HepG2 (cell line): ENCODE measurements around the gene COMP. TPM values are rescaled to one million over a fixed set of nuclear protein-coding genes. Genes with fewer than 3 reads are reported as not detected.
A peak's percentile ranks its signal among the peaks of the same experiment; 100 is the strongest.

Experiments used
- ATAC-seq: fragments of 200-7000 bp; cut with Tn5 transposase; 3 replicates; pipeline ENCODE4 v1.9.1; 2020; ENCODE audit warnings: mild to moderate bottlenecking, moderate library complexity
- BruUV-seq: library from RNA; stranded (reverse); fragments of 400-500 nt; replicated peaks from 2 replicates; lab custom pipeline; 2021; lab: Mats Ljungman, UMichigan
- CTCF ChIA-PET: fragments of 300-600 bp; formaldehyde crosslinking; extraction: SDS; loops from one replicate; lab custom pipeline; 2021; ENCODE audit warnings: low total read pairs, inconsistent platforms, low intra/inter-chr PET ratio; lab: Yijun Ruan, JAX
- POLR2A ChIA-PET: fragments of 350-600 bp; sonication (Branson Sonifier 250); formaldehyde crosslinking; loops from one replicate; lab custom pipeline; 2020; ENCODE audit warnings: antibody characterized with exemption, inconsistent platforms; lab: Yijun Ruan, JAX
- DNase-seq: peaks from one replicate; pipeline ENCODE4 v3.0.0-alpha.2; 2015; ENCODE audit warnings: low spot score
- FAIRE-seq: peaks from 3 replicates; lab custom pipeline; 2011; peaks lifted over from hg19 to GRCh38; lab: Jason Lieb, UNC
- H2AFZ ChIP-seq: one replicate; pipeline ENCODE4 v1.6.1; 2011; ENCODE audit warnings: low read length, inconsistent platforms
- H3K27ac ChIP-seq: fragments of 300-600 bp; 3 replicates; pipeline ENCODE4 v1.8.0; 2011; ENCODE audit warnings: mixed run types, mild to moderate bottlenecking, mixed read lengths, low read length, inconsistent platforms; ENCODE audit not compliant: insufficient read depth; ENCODE audit errors: extremely low read length
- H3K27me3 ChIP-seq, 2 experiments: fragments of 200-600 bp in 1 of 2; 2 replicates in 1 of 2; 3 replicates in 1 of 2; pipeline versions ENCODE4 v1.6.0 to v1.8.0; 2011; ENCODE audit warnings: low read length in 2 of 2, mild to moderate bottlenecking in 2 of 2, moderate library complexity in 2 of 2, inconsistent platforms in 1 of 2; ENCODE audit not compliant: insufficient read depth in 2 of 2, control insufficient read depth in 1 of 2
- H3K36me3 ChIP-seq, 2 experiments: fragments of 200-600 bp in 1 of 2; replicated peaks in 1 of 2; 2 replicates in 1 of 2; 3 replicates in 1 of 2; pipeline versions ENCODE4 v1.5.1 to v1.8.0; 2011; ENCODE audit warnings: low read length in 2 of 2, inconsistent platforms in 1 of 2; ENCODE audit not compliant: insufficient read depth in 2 of 2, control insufficient read depth in 1 of 2
- H3K4me1 ChIP-seq: 2 replicates; pipeline ENCODE4 v1.5.1; 2012; ENCODE audit warnings: low read length, inconsistent platforms; ENCODE audit not compliant: insufficient read depth
- H3K4me2 ChIP-seq: 2 replicates; pipeline ENCODE4 v1.6.0; 2011; ENCODE audit warnings: low read depth, low read length, inconsistent platforms
- H3K4me3 ChIP-seq, 3 experiments: fragments of 200-600 bp in 1 of 3; sonication (generic), shearing (Covaris generic) in 1 of 3; replicated peaks in 1 of 3; 2 replicates each; pipeline ENCODE4 v1.5.1; 2011 to 2016; ENCODE audit warnings: low read length in 3 of 3, inconsistent platforms in 2 of 3, low read depth in 2 of 3, mild to moderate bottlenecking in 2 of 3, control low read depth in 1 of 3, mixed read lengths in 1 of 3; ENCODE audit not compliant: insufficient read depth in 1 of 3
- H3K79me2 ChIP-seq: one replicate; pipeline ENCODE4 v1.6.1; 2011; ENCODE audit warnings: low read length, inconsistent platforms; ENCODE audit not compliant: insufficient read depth
- H3K9ac ChIP-seq: 2 replicates; pipeline ENCODE4 v1.6.0; 2011; ENCODE audit warnings: mild to moderate bottlenecking, low read depth, low read length, inconsistent platforms; ENCODE audit not compliant: insufficient read depth
- H3K9me3 ChIP-seq: 2 replicates; pipeline ENCODE4 v1.5.1; 2012; ENCODE audit warnings: mild to moderate bottlenecking, low read length
- H4K20me1 ChIP-seq: 2 replicates; pipeline ENCODE4 v1.6.0; 2011; ENCODE audit warnings: inconsistent platforms, mild to moderate bottlenecking, low read length, moderate library complexity; ENCODE audit not compliant: insufficient read depth
- BRCA1 ChIP-seq: sonication (generic); formaldehyde crosslinking; IDR thresholded peaks from 2 replicates; pipeline ENCODE4 v1.4.0; 2020; ENCODE audit warnings: missing genetic modification reagents
- IRF9 ChIP-seq: sonication (generic); formaldehyde crosslinking; IDR thresholded peaks from 2 replicates; pipeline ENCODE4 v1.8.0; 2022; ENCODE audit warnings: missing genetic modification reagents, mild to moderate bottlenecking, borderline replicate concordance
- TERF1 ChIP-seq: sonication (generic); formaldehyde crosslinking; IDR thresholded peaks from 2 replicates; pipeline ENCODE4 v1.8.0; 2022; ENCODE audit warnings: mild to moderate bottlenecking, missing genetic modification reagents, moderate library complexity
- YY1 ChIP-seq: IDR thresholded peaks from 2 replicates; pipeline ENCODE4 v1.6.1; 2011; ENCODE audit warnings: low read length, low read depth, moderate library complexity, mild to moderate bottlenecking; ENCODE audit not compliant: insufficient read depth, insufficient replicate concordance
- ZFP36 ChIP-seq: fragments of 150-350 bp; IDR thresholded peaks from 2 replicates; pipeline ENCODE4 v1.6.1; 2018; ENCODE audit warnings: borderline replicate concordance, low read length, low read depth; ENCODE audit not compliant: partially characterized antibody
- WGBS: methylation state at CpG from one replicate; pipeline ENCODE4 v1.1.6; 2017; ENCODE audit warnings: low lambda C conversion rate; 5-methylcytosine and 5-hydroxymethylcytosine counted together
- in situ Hi-C: cut with HindIII; loops from 2 replicates; pipeline ENCODE4 v1.10.0; 2017; ENCODE audit warnings: low pct_unique_long_range_greater_than_20kb; ENCODE audit not compliant: extremely low pct_ligation_motif_present
- intact Hi-C: fragments of 100-400 bp; cut with micrococcal nuclease; formaldehyde crosslinking; loops from one replicate; pipeline ENCODE4 v1.10.0; 2022; ENCODE audit not compliant: unreplicated experiment
- polyA plus RNA-seq, 8 experiments: library from polyadenylated mRNA; depleted of rRNA in 3 of 8; stranded (reverse) in 7 of 8; unstranded in 1 of 8; fragments of >200 nt; fragmentation: Illumina TruSeq in 4 of 8; extraction: Trizol in 4 of 8; gene quantifications; 2 replicates each; pipeline versions ENCODE4 v1.2.1 to v1.2.3, GENCODE V29; 2011 to 2016; ENCODE audit warnings: low read depth in 4 of 8, missing spikeins in 1 of 8, mixed read lengths in 1 of 8; ENCODE audit not compliant: insufficient read depth in 1 of 8
- total RNA-seq, 5 experiments: library from RNA; depleted of rRNA; stranded (reverse); fragments of >200 nt; fragmentation: Illumina TruSeq; extraction: Trizol; gene quantifications; 2 replicates each; pipeline ENCODE4 v1.2.3, GENCODE V29; 2016; ENCODE audit warnings: low read depth in 1 of 5

The COMP gene
- total and polyA plus RNA-seq, 2 of the 13 experiments (the other 11 are each of a cell fraction or from before 2014, with no cell fraction given), result 0.04 to 0.13 TPM

- WGBS, result 98% methylated on average over 14 of the region's 29 CpGs
- H4K20me1 ChIP-seq, result no peaks in the 10 kb centered on the region
- DNase-seq, result no peak
- H3K27me3 ChIP-seq, result no peaks in the 10 kb centered on the region
- in situ Hi-C loops (no loop called here), intact Hi-C loops (no loop called here)
- H3K9ac ChIP-seq, result no peak overlapping the region
- H3K4me3 ChIP-seq, result no peak overlapping the region
- TF ChIP-seq BRCA1 (no peak), IRF9 (no peak), YY1 (no peak)
- no TSS peak for BruUV-seq
- H3K4me2 ChIP-seq, result no peak overlapping the region
- H3K9me3 ChIP-seq, result no peaks in the 10 kb centered on the region
- FAIRE-seq, result no peak
- peaks cover 1 to 7% of the 10 kb centered on the region in 2 experiments; a peak in 1 of 5 replicates for H3K36me3 ChIP-seq
- ChIA-PET POLR2A (no interaction called here), CTCF (no interaction called here)
- H2AFZ ChIP-seq, result no peak overlapping the region
- H3K79me2 ChIP-seq, result no peaks in the 10 kb centered on the region
- ATAC-seq, result no peak
- H3K27ac ChIP-seq, result no peak overlapping the region
- peaks cover 14% of the 10 kb centered on the region for H3K4me1 ChIP-seq
Observed at GRCh38 chr19:18746401-18747325, 44.4 kb downstream of the COMP start.

- Histone ChIP-seq H3K79me2 (no peaks in the 10 kb centered on the region), H3K4me2 (no peak overlapping the region), H4K20me1 (no peaks in the 10 kb centered on the region), H3K9me3 (no peaks in the 10 kb centered on the region)
- intact Hi-C loops, result no loop called here
- CTCF ChIA-PET, result no interaction called here
- peak; percentile 32 for TF ChIP-seq ZFP36
- no peak for TF ChIP-seq TERF1 (CRISPR knock-in tag)
- TF ChIP-seq, all 625 proteins: peak for 1
- ATAC-seq (no peak), DNase-seq (no peak), FAIRE-seq (no peak)
- Histone ChIP-seq H3K36me3 (peaks cover 1 to 7% of the 10 kb centered on the region in 2 experiments; a peak in 1 of 5 replicates), H3K27me3 (no peaks in the 10 kb centered on the region), H3K4me1 (peaks cover 21% of the 10 kb centered on the region), H3K27ac (no peak overlapping the region), H3K9ac (no peak overlapping the region), H3K4me3 (no peak overlapping the region), H2AFZ (no peak overlapping the region)
- WGBS, result 80% methylated on average over 1 of the region's 5 CpGs
- in situ Hi-C loops, result no loop called here
- BruUV-seq, result no TSS peak
- POLR2A ChIA-PET, result no interaction called here
Observed at GRCh38 chr19:18745931-18746330, 45.2 kb downstream of the COMP start.
